Prostate gland (tissue), 2 donors: Measurements from ENCODE around the gene DCHS2. TPM values are rescaled to one million over a fixed set of nuclear protein-coding genes. Genes with fewer than 3 reads are reported as not detected.

ENCODE experiments used
- DNase-seq: peaks from one replicate; pipeline ENCODE4 v3.0.0-alpha.2; 2019; ENCODE audit warnings: low spot score
- H3K27ac ChIP-seq, 2 donors: fragments of 200-600 bp; sonication (generic); 2 replicates each; pipeline ENCODE4 v1.5.1; 2017 to 2019
- H3K27me3 ChIP-seq: fragments of 200-600 bp; sonication (generic); replicated peaks from 2 replicates; pipeline ENCODE4 v1.5.1; 2019; ENCODE audit not compliant: insufficient read depth
- H3K36me3 ChIP-seq, 2 donors: fragments of 200-600 bp; sonication (generic); 1 replicate in 1 of 2; 2 replicates in 1 of 2; pipeline versions ENCODE4 v1.5.1 to v1.8.1; 2017 to 2019
- H3K4me1 ChIP-seq: fragments of 200-600 bp; sonication (generic); replicated peaks from 2 replicates; pipeline ENCODE4 v1.5.1; 2019
- H3K4me3 ChIP-seq, 2 donors: fragments of 200-600 bp; sonication (generic); 2 replicates each; pipeline ENCODE4 v1.5.1; 2017 to 2019
- H3K9me3 ChIP-seq: fragments of 200-600 bp; sonication (generic); 2 replicates; pipeline ENCODE4 v1.5.1; 2017
- CTCF ChIP-seq, 4 experiments: fragments of 200-600 bp in 2 of 4; fragments of 450-650 bp in 2 of 4; sonication (generic) in 2 of 4; IDR thresholded peaks; 1 replicate in 3 of 4; 2 replicates in 1 of 4; pipeline ENCODE4 v1.5.1; 2016 to 2019; ENCODE audit warnings: antibody characterized with exemption in 4 of 4, mild to moderate bottlenecking in 2 of 4, moderate library complexity in 2 of 4
- POLR2A ChIP-seq: fragments of 450-650 bp; IDR thresholded peaks from one replicate; pipeline ENCODE4 v1.6.1; 2016; ENCODE audit warnings: antibody characterized with exemption, mild to moderate bottlenecking
- POLR2AphosphoS5 ChIP-seq: sonication (generic); formaldehyde crosslinking; IDR thresholded peaks from one replicate; pipeline ENCODE4 v1.6.1; 2017; ENCODE audit warnings: antibody characterized with exemption
- WGBS: methylation state at CpG from one replicate; pipeline ENCODE4 v1.1.5; 2018; 5-methylcytosine and 5-hydroxymethylcytosine counted together
- intact Hi-C: fragments of 100-400 bp; cut with DNase I; formaldehyde crosslinking; loops from one replicate; pipeline ENCODE4 v1.14.2; 2022
- total RNA-seq, 2 donors: library from RNA; depleted of rRNA; stranded (reverse); fragments of >200 nt; gene quantifications; one replicate each; pipeline ENCODE4 v1.1.0, GENCODE V29; 2016

The DCHS2 gene
- total RNA-seq, 2 donors from 2014 or later, result 1.8 to 2.2 TPM

- no peak for DNase-seq
- TF ChIP-seq POLR2A (no peak), CTCF (IDR thresholded peaks at IDR 0.05) (no peak), POLR2AphosphoS5 (no peak)
- intact Hi-C loops, result no loop called here
- H3K4me1 ChIP-seq, result no peaks in the 10 kb centered on the region
- no peaks in the 10 kb centered on the region for H3K36me3 ChIP-seq
- no peak overlapping the region for H3K4me3 ChIP-seq
- H3K27me3 ChIP-seq, result no peaks in the 10 kb centered on the region
- 41% methylated on average over 5 of the region's 5 CpGs for WGBS
- H3K27ac ChIP-seq, result no peak overlapping the region
- H3K9me3 ChIP-seq, result no peaks in the 10 kb centered on the region
These were observed 62.4 kb downstream of the DCHS2 start for GRCh38 chr4:154429176-154429575.

- H3K4me1 ChIP-seq, result no peaks in the 10 kb centered on the region
- H3K4me3 ChIP-seq, result no peak overlapping the region
- H3K27me3 ChIP-seq, result no peaks in the 10 kb centered on the region
- no peak for TF ChIP-seq POLR2A
- WGBS, result 92% methylated on average over 6 of the region's 6 CpGs
- no peaks in the 10 kb centered on the region for H3K36me3 ChIP-seq
- no peak for DNase-seq
- no peaks in the 10 kb centered on the region for H3K9me3 ChIP-seq
- no peak overlapping the region for H3K27ac ChIP-seq
- intact Hi-C loops, result no loop called here
These were observed 64.5 kb downstream of the DCHS2 start for GRCh38 chr4:154427149-154427548.

GRCh38 chr4:154425514-154425913, 66.1 kb downstream of the DCHS2 start:
- TF ChIP-seq POLR2AphosphoS5, result no peak
- no peak for TF ChIP-seq CTCF (IDR thresholded peaks at IDR 0.05)
- TF ChIP-seq POLR2A, result no peak
- DNase-seq, result no peak
- intact Hi-C loops, result no loop called here
- Histone ChIP-seq H3K9me3 (no peaks in the 10 kb centered on the region), H3K36me3 (no peaks in the 10 kb centered on the region), H3K4me3 (no peak overlapping the region), H3K27me3 (no peaks in the 10 kb centered on the region), H3K4me1 (no peaks in the 10 kb centered on the region), H3K27ac (no peak overlapping the region)
- 50% methylated on average over 3 of the region's 3 CpGs for WGBS

GRCh38 chr4:154424810-154425484, 66.7 kb downstream of the DCHS2 start:
- H3K27ac ChIP-seq, result no peak overlapping the region
- H3K4me1 ChIP-seq, result no peaks in the 10 kb centered on the region
- no peak for TF ChIP-seq POLR2AphosphoS5
- TF ChIP-seq CTCF (IDR thresholded peaks at IDR 0.05), result no peak
- no peak for TF ChIP-seq POLR2A
- DNase-seq, result no peak
- H3K9me3 ChIP-seq, result no peaks in the 10 kb centered on the region
- H3K36me3 ChIP-seq, result no peaks in the 10 kb centered on the region
- intact Hi-C loops, result no loop called here
- no peak overlapping the region for H3K4me3 ChIP-seq
- no peaks in the 10 kb centered on the region for H3K27me3 ChIP-seq
- 89% methylated on average over 7 of the region's 7 CpGs for WGBS

- DNase-seq, result no peak
- no peaks in the 10 kb centered on the region for H3K27me3 ChIP-seq
- no peaks in the 10 kb centered on the region for H3K4me1 ChIP-seq
- H3K9me3 ChIP-seq, result no peaks in the 10 kb centered on the region
- WGBS, result 0% methylated on average over 1 of the region's 1 CpG
- intact Hi-C loops, result no loop called here
- no peak overlapping the region for H3K27ac ChIP-seq
- TF ChIP-seq CTCF (IDR thresholded peaks at IDR 0.05) (no peak), POLR2A (no peak), POLR2AphosphoS5 (no peak)
- no peak overlapping the region for H3K4me3 ChIP-seq
- H3K36me3 ChIP-seq, result no peaks in the 10 kb centered on the region
These were observed 69.4 kb downstream of the DCHS2 start for GRCh38 chr4:154422152-154422551.
